GM18499 (cell line): Measurements from ENCODE around the gene SLC25A31.
A peak's percentile ranks its signal among the peaks of the same experiment; 100 is the strongest.

ENCODE experiments used
- ATAC-seq: cut with Tn5 transposase; IDR thresholded peaks from one replicate; pipeline ENCODE4 v1.9.1; 2021; ENCODE audit warnings: moderate number of reproducible peaks; ENCODE audit not compliant: insufficient read depth, unreplicated experiment

The SLC25A31 gene

DNA sequence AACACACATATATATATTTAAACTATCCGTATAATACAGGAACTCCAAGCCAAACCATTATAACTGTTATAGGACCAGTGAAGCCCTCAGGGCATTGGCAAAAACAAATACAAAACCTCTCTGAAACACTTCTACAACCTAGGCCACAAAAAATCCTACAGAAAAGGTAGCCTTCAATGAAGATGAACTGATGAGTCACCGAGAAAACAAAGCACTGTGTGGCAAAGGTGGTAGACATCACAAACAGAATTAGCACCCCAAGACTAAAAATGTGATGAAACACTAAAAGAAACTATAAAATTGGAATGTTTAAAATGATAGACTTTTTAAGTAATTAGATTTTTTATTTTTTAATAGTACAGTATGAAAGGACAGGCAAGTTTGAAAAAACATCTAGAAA is 46.4 kb downstream of the SLC25A31 start:
- no peak for ATAC-seq

DNA sequence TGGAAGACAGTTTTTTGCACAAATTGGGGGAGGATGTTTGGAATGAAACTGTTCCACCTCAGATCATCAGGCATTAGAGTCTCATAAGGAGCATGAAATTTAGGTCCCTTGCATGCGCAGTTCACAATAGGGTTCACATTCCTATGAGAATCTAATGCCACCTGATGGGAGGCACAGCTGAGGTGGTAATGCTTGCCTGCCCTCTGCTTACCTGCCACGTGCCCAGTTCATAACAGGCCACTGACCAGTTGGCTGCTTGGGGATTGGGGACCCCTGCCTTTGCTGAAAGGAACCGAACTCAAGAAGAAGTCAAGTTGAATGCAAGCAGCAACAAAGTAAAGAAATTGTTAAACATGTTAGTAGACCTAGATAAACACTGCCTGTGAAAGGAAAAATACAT is 47.3 kb downstream of the SLC25A31 start:
- no peak for ATAC-seq

DNA sequence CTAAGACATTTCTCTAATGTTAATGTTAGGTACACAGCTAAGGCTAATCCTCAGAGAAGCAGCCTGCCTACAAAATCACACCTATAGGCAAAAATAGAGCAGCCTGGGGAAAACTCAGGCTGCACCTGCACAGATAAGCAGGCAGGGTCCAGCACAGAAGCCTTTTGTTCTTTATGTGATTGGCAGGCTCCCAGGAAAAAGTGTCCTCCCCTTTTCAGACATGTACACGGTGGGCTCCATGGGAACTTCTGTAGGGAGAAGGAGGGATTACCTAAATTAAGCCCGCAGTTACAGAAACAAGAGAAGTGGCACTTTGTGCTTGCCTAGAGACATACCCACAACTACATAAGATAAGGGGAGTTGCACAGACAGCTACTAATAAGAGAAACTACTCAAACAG is 47.9 kb downstream of the SLC25A31 start:
- ATAC-seq = no peak

DNA sequence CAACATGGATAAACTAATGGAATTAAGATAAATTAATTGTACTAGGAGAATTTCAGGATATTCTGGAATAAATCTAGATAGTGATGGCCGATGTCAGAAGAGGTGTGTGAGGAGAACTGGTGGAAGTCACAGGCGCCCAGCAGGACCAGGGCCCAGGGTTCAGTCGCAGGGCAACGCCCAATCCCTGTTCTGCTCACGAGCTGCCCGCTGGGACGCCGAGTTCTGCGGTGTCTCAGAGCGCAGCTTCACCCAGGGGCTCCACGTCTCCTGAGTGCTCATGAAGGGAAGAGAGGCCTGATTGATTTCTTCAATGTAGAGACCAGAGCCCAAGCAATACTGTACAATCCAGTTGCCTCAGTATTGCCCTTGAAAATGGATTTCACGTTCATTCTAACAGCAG is 50.4 kb downstream of the SLC25A31 start:
- ATAC-seq = no peak

DNA sequence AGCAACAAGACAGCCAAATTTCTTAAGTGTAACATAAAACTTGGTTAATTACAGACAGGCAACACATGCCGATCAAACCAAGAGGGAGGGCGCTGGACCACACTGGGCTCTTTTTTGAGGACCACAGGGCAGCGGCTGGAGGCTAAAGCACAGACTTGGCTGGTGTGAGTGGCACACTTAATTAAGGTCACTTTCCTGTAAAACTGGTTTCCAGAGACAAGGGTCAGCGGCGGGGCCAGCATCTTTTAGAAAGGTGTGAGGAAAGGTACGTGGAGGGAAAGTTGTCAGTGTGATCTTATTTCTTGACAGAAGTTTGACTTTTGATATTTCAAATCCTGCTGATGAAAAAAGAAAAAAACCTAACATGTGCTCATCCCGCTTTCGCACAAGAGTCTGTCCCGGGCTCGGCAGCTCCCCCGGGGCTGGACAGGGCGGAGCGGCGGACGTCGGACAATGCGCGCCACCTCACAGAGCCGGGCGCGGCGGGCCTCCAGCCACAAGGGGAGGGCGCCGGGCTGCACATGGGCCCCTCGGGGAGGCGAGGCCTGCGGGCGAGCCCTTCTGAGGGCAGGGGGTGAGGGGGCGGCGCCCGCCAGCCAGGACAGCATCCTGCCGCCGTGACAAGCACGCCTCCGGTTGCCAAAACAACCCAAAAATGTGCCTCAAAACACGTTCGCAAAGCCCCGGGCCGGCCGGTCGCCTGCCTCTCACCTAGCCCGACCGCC is 51.3 kb downstream of the SLC25A31 start:
- peak; percentile 15 for ATAC-seq

DNA sequence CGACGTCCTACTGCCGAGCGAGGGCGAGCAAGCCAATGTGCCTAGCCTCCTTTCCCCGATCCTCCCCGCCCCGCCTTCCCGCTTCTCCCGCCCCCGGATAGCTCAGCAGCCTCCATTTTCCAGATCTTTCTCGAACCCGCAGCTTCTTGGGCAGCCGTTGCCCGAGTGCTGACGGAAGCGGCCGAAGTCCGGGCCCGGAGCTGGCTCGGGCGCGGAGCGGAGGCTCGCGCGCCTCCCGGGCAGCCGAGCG is 51.8 kb downstream of the SLC25A31 start:
- ATAC-seq = peak; percentile 35

DNA sequence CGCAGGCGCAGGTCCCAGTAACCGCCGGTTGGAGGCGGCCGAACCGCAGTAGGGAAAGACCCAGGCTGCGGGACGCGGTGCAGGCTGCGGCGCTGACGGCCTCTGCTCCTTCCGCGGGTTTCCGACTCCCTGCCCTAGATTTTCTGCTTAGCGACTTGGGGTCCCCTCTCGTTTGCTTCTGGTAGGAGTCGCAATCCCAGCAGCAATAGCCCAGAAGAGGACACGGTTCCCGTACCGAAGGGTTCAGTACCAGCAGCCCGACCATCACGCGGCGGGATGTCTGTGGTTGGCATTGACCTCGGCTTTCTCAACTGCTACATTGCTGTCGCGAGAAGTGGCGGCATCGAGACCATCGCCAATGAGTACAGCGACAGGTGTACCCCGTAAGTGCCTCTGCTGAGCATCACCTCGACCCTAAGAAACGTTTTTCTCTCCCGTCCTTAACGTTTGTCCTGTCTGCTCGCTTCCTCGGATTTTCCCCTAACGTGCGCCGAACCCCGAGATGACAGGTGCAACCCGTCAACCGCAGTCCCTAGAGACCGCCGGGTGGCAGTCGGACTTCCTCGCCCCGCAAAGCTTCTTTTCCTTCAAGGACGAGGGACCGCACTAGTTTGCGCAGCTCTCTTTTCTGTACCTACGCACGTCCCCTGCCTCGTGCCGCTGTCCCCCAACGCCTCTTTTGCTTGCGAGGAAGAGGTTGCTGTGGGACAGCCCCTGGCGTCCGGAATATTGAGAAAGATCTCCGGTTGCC is 52.2 kb downstream of the SLC25A31 start, which contains the start of gene HSPA4L:
TSS of gene HSPA4L (plus strand) at position 48 of the 751 bp plus-strand sequence. CDS start at position 277, 229 bp downstream.
- ATAC-seq = peak; percentile 25

DNA sequence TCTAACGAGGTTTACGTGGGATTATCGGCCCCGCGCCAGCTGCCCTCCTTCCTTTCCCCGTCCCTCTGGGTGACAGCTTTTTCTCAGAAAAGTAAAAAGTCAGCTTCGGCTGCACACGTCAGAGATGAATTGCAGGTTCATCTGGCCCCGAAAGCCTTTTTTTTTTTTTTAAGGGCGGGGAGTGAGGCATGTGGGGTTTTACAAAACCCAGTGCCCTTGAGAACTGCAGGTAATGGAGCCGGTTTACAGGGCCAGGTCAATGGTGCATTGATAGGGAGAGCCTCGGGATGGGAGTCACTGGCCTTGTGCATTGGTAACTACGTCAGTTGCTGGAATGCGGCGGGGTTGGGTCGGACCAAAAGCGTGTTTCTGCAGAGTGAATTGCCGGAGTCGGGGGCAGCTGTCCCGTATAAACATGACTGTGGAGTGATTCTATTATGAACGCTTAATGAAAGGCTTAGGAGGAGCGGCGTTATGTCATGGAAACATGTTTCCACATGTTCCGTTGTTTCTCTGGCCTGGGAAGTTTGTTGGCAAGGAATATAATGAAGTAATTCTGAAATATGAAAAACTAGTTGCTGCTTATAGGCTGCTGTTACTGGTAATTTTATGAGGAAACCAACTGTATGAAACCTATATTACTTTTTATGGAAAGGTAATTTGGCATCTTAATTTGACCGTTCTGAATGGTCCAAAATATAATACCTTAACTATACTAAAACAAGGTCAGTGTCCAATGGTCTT is 53.0 kb downstream of the SLC25A31 start:
- peak; percentile 11 for ATAC-seq

DNA sequence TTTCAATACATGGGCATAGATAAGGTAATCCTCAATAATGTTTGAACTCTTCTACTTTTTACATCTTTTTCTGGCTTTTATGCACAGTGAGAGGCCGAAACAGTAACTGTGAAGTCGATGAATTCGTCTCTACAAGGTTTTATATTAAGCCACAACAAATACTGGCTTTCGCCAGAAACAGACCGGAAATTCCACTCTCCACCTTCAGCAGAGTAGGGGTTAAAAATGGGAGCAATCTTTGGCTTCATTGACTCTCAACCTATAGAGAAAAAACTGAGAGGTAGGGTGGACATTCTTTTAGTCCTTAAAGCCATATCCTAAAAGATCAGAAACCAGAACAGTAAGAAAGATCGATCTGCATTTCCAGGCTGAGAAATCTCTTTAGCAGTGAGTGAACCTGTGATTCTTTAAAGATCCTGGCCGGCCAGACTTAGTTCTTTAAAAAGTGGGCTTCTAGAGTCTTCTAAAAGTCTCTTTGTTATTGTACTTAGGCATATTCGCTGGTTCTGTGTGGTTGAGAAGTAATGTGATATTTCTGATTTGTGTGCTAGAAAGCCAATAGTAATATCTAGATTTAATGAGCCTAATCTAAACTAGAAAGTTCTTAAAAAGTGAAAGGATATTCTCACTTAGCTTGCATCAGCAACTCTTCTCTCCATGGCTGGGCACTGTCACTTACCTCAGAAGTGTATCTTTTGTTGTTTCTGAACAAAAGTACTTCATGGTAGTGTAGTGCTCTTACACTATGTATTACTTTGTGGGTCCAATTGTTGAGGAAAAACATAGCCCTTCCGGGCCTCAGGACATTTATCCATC is 54.0 kb downstream of the SLC25A31 start:
- ATAC-seq = no peak

DNA sequence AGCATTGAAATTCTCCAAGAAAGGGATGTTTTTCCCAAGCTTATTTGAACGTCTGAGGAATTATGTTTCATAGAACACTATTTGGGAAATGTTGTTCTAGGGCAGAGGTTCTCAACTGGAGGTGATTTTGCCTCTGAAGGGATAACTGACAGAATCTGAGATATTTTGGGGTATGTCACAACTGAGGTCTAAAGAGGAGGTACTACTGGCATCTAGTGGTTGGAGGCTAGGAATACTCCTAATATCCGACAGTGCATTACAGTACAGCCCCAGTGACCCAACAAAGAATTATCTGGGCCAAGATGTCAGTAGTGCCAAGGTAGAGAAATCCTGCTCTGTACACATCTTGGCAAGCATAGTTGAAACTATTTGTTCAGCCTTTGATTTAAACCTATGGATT is 58.3 kb downstream of the SLC25A31 start:
- ATAC-seq = no peak

DNA sequence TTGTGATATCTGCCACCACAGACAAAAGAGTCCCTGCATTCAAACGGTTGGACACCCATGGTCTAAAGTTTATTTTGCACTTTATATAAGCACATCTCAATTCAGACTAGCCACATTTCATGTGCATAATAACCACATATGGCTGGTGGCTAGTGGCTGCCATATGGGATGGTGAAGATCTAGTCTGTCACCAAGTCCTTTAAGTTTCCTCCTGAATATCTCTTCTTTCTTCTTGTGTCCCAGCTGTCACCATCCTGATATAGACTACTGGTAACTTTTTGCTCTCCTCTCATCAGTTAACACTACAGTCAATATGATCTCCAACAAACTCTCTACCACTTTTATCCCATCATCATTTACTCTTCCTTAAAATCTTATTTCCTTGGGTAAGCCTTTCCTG is 61.2 kb downstream of the SLC25A31 start:
- ATAC-seq = no peak

DNA sequence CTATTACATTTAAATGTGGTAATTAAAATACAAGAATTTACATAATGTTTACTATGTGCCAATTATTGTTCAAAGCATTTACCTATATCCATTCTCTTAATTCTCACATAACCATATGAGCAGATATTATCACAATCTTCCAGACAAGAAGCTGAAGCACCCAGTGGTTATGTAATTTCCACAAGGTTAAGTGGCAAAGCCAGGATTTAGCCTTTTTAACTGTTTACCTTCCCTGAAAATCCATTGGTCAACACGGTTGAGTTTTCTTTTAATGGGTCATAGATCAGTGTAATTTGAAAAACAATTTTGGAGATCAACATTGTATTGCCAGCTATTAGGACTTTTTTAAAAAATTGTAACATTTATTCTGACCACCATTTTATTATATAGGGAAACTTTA is 63.3 kb downstream of the SLC25A31 start:
- no peak for ATAC-seq

DNA sequence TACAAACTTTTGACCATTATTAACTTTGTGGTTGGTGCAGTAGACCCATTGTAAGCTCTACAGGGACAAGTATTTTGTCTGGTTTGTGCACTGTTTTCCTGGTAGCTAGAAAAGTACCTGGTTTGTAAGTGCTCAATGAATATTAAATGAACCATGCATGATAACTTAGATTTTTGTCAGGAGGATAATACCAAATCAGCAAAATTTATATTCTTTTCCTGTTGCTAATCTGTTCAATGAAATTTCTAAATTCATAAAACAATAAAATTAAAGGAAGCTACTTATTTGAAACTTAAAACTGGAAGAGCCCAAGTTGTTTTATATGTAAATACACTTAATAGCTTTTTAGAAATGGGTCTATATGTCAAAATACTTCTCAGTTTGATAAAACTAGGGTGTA is 69.5 kb downstream of the SLC25A31 start:
- no peak for ATAC-seq

DNA sequence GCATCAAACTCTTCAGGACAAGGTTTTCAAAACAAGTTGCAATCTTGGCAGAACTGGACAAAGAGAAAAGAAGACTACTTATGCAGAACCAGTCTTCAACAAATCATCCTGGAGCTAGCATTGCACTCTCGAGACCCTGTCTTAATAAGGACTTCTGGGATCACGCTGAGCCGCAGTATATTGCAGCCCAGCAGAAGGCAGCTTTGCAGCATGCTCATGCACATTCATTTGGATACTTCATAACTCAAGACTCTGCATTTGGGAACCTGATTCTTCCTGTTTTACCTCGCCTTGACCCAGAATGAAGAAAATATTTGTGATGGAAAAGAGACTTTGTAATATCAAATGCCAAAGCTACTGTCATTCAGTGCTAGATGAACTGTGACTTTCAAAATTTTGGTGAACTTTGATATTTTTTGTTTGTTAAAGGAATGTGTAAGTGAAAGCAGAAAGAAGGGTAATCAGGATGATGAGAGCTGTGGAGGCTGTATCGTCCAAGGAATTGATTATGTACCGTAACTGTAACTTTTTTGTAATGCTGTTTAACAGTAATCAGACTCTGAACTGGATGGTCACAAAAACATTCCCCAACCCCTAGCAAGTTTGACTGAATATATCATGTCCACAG is 79.1 kb downstream of the SLC25A31 start:
- ATAC-seq = no peak

DNA sequence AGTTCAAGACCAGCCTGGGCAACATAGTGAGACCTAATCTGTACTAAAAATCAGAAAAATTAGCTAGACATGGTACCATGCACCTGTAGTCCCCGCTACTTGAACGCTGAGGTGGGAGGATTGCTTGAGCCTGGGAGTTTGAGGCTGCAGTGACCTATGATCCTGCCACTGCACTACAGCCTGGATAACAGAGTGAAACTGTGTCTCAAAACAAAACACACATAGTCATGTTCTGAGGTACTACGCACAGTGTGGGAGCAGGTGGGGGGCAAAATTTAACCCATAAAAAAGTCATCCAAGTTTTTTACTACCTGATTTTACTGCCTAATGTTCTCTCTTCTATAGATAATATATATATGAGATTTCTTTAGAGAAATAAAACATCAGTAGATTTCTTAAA is 80.4 kb downstream of the SLC25A31 start:
- ATAC-seq = no peak

DNA sequence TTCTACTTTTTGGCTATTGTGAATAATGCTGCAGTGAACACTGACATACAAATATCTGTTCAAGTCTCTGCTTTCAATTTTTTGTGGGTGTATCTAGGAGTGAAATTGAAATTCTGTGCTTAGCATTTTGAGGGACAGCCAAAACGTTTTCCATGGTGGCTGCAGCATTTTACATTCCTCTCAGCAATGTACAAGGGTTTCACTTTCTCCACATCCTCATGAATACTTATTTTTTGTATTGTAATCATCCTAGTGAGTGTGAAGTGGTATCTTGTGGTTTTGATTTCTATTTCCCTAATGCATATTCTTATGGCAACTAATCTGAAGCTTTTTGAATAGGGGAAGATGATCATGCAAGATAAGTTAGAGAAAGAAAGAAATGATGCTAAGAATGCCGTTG is 92.2 kb downstream of the SLC25A31 start:
- ATAC-seq = no peak
